H1 (cell line): Measurements from ENCODE around the gene PSTK. TPM values are rescaled to one million over a fixed set of nuclear protein-coding genes. Genes with fewer than 3 reads are reported as not detected.

Experiments
- SIN3A ChIP-seq, 2 experiments: IDR thresholded peaks in 1 of 2; conservative IDR thresholded peaks in 1 of 2; 2 replicates each; pipeline ENCODE4 v1.6.1; 2011 to 2012; ENCODE audit warnings: low read length in 2 of 2, improper control_type of control experiment in 1 of 2, low read depth in 1 of 2, mild to moderate bottlenecking in 1 of 2
- polyA plus RNA-seq, 7 experiments: library from polyadenylated mRNA; depleted of rRNA in 3 of 7; stranded (reverse) in 5 of 7; unstranded in 2 of 7; fragments of >200 nt in 5 of 7; fragments of 200-250 nt in 2 of 7; gene quantifications; 1 replicate in 5 of 7; 2 replicates in 1 of 7; 4 replicates in 1 of 7; pipeline versions ENCODE4 v1.2.1 to v1.2.3, GENCODE V29; 2011 to 2013; ENCODE audit warnings: missing spikeins in 2 of 7, mixed read lengths in 2 of 7
- total RNA-seq: library from RNA; stranded (reverse); fragmentation: NEBNext Ultra II Directional; extraction: Animal tissue kit (Norgen Biotek cat#: 25700); gene quantifications from 2 replicates; pipeline ENCODE4 v1.2.1, GENCODE V29; 2021

PSTK gene
- total and polyA plus RNA-seq, 2 of the 8 experiments (the other 6 are each of a cell fraction or from before 2014, with no cell fraction given): 4.4 to 6.6 TPM

DNA sequence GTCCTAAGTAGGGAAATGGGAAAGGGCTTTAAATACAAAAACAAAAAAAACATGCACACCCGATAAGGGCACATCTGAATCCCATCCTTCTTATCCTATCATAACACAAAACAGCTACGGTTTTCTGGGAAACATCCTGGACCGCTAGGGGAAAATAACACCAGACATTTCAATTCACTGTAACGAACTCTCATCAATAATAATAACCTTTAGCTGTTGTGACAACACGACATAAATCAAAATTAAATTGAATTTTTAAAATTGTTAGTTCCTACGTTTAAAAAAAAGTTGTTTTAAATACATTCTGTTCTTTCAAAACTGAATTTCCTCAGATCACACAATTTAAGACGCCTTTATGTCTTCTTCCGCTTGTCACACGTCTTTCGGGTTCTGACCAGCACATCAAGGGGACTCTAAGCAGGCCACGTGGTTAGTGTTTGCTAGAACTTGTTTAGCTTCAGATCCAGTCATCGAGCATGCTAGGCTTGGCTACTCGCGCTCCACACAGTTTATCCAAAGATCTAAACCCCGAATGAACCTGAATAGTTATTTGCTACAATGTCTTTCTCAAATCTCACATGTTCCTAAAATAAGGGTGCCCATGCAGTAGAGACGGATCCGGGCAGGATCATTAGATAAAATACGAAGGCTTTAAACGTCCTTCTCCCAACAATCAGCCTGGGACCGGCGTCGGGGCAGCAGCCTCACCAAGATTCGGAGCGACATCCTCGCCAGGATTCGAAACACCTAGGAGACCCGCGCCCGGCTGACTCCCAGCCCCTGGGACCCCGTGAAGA is 27.6 kb downstream of the PSTK start (continued):
- TF ChIP-seq SIN3A (conservative IDR thresholded peaks at IDR 0.05 in 1 of 2, IDR thresholded peaks at IDR 0.05 in 1 of 2; ENCODE audit: low read depth in 1 of 2, low read length in 2 of 2): peak; percentile 3 to 59; a peak in 1 of 4 replicates
